GM19351 (cell line): ENCODE data around the gene PLPPR1.

Experiments used
- ATAC-seq: cut with Tn5 transposase; IDR thresholded peaks from one replicate; pipeline ENCODE4 v1.9.1; 2021; ENCODE audit warnings: mild to moderate bottlenecking, moderate library complexity; ENCODE audit not compliant: unreplicated experiment

Gene PLPPR1

DNA sequence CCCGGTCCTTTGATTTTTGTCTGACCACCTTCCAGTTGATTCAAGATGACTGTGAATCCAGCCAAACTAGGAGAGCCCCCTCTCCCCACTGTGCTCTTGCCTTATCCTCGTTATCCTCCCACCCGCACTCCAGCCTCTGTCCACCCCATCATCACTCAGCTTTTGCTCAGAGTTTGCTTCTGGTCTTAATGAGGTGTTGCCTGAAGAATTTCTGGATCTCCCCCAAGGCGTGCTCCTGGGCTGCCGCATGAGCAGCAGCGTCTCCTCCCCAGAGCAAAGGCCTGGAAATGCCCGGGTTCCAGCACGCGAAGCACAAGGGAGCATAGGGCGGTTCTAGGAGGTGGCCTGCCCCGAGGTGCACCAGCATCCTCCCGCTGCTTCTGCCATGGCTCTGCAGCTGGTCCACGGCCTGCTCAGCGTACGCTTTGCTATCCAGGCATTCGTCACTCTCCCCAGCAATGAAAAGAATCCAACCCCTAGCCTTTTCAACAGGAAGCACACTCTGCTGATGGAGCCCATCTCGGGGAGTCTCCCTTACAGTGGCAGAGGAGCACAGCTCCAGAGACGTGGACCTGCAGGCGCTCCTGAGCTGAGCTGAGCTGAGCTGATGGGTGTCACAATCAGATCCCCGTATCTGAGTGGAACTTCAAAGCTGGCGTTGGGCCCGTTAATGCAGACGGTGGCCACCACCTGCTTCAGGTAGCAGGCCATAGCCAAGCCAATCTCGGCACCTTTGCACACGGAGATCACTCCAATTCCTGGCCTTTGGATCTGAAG, 305.6 kb downstream of the PLPPR1 start:
- ATAC-seq, result no peak

DNA sequence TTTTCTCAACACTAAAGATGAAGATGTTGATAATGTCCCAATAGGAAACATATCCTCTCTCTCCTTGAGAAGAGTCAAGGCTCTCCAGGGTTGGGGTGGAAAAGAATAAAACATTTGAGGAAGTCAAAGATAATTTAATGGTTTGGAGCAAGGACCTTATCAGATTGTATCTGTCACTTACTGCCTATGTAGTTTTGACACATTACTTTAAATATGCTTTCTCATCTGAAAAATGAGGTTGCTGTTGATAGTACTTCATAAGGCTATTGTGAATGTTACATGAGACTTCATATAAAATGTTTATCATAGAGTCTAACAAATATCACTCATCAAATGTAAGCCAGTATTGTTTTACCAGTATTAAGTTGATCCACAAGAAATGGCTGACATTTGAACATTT, 307.6 kb downstream of the PLPPR1 start:
- no peak for ATAC-seq

DNA sequence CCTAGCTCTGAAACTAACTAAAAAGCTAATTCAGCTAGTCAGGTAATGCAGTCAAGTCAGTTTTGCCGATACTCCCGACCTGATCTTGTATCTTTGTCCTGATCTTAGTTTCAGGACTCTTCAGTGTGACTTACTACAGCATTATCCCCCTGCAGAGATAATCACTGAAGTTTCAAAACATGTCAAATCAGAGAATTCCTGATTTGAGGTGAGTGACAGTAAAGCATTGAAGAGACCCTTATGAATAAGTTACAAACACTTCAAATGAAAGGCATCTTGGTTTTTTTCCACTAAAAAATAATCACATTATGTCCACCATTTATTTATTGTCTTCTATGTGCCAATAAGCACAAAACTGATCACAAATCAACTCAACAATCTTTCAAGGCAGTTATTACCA, 308.7 kb downstream of the PLPPR1 start:
- no peak for ATAC-seq

DNA sequence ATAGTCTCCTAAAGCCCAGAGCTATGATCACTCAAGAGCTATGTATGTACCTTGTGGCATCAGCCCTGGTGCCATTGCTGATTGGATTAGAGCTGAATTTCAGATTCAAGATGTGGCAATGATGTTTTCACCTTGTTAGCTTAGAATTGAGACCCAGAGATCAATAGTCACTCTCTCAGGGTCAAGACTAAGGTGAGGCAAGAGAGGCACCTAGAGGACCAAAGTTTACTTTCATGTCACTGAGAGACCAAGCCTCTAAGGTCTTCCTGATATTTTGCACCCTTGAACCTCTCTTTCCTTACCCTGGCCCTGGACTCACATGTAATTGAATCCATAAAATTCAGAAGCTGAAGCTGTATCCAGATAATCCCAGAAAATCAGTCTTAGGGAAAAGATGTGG, 313.4 kb downstream of the PLPPR1 start:
- ATAC-seq, result no peak

DNA sequence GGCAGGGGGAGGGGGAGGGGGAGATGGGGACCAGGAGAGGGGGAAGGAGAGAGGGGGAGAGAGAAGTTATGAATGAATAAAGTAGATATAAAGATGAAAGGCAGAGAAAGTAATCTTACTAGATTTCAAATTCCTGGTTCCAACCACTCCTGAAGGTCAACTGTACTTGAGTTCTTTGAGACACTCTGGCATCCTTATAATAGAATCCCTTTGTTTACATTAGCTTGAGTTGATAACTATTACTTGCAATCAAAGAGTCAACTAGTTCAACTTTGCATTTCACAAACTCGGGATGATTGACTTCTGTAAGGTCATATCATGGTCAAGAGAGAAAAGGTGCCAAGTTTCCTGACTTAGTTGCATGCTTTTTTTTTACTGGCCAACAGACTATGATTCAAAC, 314.1 kb downstream of the PLPPR1 start:
- ATAC-seq, result no peak

DNA sequence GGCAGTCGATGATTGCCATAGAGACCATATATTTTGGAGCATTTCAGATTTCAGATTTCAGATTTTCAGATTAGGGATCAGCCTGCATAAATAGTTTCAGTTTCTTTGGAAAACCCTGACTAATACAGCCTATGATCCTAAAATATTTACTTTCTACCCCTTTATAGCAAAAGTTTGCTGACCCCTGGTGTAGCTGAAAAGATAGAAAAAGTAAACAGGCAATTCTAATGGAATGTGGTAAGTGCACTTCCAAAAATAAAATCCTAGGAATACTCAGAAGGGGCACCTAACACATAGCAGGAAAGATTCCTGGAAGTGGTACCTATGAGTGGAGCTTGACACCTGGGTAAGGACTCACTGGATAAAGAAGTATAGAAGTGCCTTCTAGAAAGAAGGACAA, 321.8 kb downstream of the PLPPR1 start:
- no peak for ATAC-seq

DNA sequence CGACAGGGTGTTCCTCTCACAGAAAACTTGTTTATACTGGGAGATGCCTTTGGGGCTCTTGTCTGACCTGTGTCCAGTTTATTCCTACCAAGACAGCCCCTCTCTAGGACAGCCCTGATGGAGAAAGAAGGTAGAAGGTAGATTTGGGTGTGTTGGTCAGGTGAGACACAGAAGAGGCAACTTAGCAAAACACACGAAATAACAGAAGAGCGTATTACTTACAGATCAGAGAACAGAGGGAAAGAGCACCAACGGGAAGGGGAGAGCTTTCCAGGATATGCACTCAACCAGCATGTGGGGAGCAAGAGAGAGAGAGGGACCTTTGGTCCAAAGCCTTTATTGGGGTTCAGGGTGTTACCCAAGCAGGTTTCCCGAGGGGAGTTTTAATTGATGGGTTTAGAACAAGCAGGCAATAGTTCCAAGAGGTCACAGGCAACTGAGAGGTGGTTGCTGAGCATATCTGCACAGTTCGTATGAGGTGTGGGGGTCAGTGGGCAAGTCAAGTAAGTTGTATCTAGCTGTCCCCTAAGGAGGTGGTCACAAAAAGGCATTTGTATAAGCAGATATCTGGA, 324.5 kb downstream of the PLPPR1 start:
- ATAC-seq, result no peak

DNA sequence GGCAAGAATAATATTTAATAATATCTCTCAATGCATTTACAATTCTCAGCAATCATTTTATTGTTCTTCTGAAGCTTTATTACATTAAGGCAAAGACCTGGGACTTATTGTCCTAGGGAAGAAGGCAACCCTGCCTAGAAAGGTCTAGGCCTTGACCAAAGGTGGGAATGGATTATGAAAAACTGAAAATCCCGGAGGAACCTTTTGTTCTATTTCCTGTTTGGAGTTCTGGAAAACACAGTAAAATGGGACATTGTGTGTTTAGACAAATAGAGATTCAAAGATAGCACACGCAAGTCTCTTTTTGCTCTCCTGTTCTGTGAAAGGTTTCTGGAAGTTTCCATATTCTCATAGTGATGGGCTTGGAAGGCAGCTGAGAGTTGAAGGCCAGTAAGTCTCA, 325.2 kb downstream of the PLPPR1 start:
- no peak for ATAC-seq

DNA sequence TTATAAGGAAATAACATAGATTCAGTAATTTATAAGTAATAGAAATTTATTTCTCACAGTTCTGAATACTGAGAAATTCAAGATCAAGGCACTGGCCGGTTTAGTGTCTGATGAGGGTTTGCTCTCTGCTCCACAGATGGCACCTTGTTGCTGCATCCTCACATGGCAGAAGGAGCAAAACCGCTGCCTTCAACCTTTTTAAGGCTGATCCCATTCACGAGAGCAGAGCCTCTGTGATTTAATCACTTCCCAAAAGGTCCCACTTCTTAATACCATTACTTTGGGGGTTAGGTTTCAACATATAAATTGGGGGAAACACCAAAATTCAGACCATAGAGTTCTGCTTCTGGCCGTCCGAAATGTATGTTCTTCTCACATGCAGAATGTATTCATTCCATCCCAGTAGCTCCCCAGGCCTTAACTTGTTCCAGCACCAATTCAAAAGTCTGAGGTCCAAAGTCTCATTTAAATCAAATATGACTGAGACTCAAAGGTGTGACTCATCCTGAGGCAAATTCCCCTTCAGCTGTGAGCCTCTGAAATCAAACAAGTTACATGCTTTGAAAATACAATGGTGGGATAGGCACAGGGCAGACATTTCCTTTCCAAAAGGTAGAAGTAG, 325.7 kb downstream of the PLPPR1 start:
- no peak for ATAC-seq

DNA sequence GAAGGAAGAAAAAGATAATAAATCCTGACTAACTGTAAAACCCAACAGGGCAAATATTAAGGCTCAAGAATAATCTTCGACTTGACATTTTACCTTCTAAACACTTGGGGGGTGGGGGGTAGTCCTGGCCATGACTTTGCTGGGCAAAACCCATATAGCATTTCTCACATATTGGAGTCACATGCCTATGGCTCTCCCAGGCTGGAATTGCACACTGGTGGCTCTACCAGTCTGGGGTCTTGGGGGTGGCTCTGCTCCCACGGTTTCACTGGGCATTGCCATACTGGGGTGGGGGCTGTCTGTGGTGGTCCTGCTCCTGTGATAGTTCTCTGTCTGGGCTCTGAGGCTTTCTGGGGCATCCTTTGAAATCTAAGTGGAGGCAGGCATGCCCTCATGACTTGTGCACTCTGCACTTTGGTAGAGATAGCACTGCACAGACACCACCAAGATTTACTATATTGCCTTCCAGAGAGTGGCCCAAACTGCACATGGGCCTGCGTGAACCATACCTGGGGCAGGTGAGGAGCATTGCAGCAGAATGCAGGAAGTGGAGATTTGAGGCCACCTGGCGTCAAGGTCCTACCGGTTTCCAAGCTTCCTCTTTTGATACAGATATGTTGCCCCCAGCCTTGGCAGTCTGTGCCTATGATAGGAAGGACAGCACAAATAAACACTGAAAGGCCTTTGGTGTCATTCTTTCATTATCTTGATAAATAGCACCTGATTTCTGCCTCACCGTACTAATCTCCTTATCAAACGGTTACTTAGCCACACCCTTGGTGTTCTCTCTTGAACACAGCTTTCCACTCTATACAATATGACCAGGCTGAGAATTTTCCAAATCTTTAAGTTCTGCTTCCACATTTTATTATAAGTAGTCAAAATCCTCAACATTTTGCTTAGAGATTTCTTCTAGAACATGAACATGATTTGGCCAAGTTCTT, 326.5 kb downstream of the PLPPR1 start:
- no peak for ATAC-seq

DNA sequence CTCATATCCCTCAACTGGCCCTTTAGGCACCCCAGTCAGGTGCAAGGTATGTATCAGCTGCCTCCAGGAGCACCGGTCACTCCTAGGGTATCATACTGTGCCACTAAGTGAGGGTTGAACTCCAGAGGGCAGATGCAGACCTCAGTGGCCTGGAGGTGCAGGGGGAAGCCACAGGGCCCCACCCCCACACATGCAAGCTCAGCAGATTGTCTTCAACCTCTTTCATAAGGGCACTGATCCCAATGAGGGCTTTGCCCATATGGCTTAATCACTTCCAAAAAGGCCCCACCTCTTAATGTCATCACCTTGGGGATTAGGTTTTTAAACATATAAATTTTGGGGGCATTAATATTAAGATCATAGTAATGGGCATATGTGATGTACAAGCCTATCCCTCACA, 328.1 kb downstream of the PLPPR1 start:
- no peak for ATAC-seq

DNA sequence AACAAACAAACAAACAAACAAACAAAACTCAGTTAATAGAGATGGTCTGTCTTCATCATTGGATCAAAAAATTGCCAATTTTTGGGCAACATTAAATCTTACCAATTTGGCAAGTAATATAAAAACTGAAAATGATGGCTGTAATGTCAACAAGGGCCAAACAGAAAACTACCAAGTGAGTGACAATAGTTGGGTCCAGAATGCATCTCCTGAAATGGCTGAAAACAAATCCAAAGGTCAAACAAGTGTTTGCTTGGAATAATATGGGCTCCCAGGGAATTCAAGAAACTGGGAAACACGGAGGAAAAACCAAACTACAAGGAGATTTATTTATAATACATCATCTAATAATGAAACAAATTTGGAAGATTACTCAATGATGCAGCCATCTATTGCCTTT, 331.2 kb downstream of the PLPPR1 start:
- no peak for ATAC-seq

DNA sequence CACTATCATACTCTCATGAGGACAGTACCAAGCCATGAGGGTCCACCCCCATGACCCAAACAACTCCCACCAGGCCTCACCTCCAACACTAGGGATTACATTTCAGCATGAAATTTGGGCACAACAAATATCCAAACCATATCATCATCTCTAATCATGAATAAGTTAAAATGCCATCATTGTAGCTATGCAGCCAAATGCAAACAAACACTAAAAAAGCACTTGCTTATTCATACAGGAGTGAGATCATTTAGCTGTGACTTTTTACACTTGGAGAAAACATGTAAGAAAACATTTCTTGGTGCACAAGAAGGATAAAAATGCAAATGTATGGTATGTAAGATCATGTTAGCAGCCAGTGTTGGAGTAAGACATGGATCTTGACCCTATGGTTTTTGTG, 332.1 kb downstream of the PLPPR1 start:
- ATAC-seq, result no peak

DNA sequence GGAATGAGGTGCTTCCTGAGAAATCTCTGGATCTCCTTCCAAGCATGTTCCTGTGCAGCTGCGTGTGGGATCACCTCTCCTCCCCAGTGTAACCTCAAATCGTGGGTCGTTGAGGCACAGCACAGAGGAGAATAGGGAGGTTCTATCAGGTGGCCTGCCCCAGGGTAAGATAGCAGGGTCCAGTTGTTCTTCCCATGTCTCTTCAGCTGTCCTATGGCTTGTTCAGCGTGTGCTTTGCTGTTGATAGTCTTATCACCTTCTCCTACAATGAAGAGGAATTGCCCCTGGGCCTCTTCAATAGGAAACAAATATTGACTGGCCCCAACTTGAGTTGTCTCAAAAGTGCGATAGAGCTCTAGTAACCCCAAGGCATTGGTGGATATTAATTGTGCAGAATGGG, 333.9 kb downstream of the PLPPR1 start:
- no peak for ATAC-seq

DNA sequence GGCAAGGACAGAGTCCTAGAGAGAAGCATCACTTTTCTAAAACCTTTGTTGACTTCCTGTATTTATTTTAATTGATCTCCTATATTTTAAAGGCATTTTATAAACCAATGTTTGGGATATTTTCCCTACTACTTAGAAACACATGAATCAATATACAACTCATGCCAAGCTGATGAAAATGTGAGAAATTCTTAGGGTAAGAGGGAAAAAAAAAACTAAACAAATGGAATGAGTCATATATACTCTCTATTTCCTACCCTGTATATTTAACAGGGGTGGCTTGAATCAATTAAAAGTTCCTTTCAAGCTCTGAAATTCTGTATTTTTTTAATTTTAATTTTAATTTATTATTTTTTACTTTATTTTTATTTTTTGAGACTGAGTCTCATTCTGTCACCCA, 336.7 kb downstream of the PLPPR1 start:
- no peak for ATAC-seq

DNA sequence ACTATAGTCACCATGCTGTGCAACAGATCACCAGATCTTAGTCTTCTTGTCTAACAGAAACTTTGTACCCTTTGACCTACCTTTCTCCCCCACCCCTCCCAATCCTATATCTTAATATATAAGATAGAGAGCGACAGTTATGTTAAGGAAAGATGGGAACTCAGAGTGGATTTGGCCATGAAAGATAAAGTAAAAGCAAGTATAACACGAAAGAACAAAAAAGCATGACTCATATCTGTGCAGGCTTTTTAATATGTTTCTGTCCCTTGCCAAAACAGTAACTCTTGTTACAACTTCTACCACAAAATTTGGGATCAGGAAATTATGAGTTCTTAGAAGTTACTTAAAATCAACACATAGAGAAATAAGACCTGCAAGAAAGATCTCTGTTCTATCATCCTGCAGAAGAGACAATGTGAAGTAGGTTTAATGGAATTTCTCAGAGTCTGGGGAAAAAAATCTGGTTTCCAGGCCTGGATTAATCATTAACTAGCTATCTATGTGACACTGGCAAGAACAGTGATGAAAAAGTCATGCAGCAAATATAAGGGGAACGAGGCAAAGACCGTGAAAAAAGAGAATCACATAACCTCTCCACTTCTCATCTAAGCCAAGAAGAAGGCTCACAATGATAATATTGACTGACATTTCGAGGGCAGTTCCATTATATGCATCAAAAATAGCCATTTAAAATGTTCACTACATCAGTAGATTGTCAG, 337.7 kb downstream of the PLPPR1 start:
- no peak for ATAC-seq

DNA sequence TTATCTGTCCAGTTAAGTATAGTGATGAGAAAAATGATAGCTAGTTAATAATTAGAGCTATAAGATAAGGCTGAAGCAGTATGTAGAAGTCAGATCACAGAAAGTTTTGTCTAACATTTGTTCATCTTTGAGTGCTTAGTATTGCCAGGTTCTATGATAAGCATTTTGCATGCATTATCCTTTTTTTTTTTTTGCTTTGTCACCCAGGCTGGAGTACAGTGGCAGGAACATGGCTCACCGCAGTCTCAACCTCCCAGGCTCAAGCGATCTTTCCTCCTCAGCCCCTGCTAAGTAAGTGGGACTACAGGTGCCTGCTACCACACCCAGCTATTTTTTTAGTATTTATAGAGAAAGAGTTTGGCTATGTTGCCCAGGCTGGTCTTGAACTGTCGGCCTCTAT, 338.8 kb downstream of the PLPPR1 start:
- no peak for ATAC-seq

DNA sequence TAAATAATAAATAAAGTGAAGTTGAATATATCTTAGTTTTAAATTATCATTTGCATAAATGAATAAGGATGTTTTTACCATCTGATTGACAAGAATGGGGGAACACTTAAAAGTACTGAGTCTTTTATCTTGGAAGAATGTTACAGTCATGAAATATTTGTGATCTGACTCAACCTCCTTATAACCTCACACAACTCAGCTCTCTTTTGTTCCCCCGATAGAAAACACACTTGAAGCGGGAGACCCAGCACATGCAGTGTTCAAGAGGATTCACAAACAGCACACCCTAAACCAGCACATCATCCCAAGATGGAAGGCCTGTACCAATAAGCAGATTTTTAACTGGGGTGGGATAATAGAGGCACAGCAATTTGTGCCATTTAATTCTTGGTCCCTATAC, 340.8 kb downstream of the PLPPR1 start:
- ATAC-seq, result no peak

DNA sequence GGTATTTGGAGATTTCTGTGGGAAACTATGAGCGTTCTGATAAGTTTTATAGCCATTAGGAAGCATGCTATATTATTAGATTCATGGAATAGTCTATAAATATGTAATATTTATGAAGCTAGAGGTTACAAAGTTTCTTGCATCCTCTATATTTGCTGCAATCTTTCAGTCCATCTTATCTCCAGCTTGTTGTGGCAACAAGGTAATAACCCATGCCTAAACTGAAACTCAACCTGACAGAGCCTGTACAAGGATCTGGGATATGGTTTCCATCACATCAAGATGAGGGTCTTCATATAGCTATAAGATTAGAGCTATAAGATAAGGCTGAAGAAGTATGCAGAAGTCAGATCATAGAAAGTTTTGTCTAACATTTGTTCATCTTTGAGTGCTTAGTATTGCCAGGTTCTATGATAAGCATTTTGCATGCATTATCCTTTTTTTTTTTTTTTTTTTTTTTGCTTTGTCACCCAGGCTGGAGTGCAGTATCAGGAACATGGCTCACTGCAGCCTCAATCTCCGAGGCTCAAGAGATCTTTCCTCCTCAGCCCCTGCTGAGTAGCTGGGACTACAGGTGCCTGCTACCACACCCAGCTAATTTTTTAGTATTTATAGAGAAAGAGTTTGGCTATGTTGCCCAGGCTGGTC, 341.5 kb downstream of the PLPPR1 start:
- ATAC-seq, result no peak

DNA sequence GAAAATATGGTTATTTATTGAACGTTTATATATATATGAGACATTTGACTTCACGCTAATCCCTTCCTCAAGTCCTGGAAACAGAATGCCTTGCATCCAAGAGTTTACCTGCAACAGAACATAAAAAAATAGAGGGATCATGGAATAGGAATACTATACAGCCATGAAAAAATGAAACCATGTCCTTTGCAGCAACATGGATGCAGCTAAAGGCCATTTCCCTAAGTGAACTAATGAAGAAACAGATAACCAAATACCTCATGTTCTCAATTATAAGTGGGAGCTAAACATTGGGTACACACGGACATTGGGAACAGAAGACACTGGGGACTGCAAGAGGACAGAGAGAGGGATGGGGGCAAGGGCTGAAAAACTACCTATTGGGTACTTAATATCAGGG, 343.3 kb downstream of the PLPPR1 start:
- no peak for ATAC-seq
